ENCODE measurements around the gene NNAT.
A peak's percentile ranks its signal among the peaks of the same experiment; 100 is the strongest.

Gene NNAT

DNA sequence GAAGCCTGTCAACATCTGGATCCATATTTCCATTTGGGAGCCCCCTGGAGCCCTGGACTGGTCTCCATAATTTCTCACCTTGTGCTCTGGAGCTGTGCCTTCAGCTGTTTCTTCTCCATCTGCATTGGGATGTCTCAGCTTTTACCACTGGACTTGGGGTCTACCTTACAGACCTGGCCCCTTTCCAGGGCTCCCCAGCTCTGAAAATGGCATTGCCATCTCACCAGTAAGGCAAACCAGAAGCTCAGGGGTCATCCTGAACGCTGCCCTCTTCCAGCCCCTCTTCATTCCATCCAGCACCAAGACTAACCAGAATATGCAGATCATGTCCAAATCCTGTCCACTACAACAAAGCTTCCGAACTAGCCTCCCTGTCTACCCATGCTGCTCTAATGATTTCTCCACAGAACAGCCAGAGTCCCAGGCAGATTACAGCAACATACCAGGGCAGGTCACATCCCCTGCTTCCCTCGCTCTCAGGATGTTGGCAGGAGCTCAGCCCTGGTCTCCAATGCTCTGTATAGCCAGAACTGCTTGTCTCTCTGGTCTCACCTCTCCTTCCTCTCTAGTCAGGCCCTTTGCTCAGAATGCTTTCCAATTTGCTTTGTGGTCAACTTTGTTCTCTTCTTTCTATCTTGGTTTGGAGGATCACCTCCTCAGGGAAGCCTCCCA is 17.7 kb upstream of the NNAT start:
- DNase-seq: no peak

DNA sequence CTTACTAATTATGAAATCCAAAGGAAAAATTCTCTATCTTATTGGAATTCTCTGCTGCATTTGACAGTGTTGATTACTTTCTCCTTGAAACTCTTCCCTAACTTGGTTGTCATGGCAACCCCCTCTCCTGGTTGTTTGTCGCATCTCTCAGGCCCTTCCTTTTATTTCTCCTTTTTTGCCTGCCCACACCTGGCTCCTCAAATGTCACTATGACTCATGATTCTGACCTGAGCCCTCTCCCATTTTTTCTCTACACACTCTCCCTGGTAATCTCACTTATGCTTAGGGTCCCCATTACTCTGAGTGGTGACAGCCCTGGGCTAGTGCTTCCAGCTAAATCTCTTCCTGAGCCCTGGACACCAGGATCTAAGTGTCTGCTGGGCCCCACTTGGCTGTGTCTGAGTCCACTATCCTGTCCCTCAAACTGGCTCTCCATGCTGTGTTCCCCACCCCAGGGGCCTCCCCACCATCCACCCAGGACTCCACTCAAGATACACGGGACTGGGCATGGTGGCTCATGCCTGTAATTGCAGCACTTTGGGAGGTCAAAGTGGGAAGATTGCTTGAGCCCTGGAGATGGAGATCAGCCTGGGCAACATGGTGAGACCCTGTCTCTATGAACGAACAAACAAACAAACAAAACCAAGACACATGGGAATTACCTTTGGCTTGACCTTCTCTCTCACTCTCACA is 16.5 kb upstream of the NNAT start:
- no peak for DNase-seq

DNA sequence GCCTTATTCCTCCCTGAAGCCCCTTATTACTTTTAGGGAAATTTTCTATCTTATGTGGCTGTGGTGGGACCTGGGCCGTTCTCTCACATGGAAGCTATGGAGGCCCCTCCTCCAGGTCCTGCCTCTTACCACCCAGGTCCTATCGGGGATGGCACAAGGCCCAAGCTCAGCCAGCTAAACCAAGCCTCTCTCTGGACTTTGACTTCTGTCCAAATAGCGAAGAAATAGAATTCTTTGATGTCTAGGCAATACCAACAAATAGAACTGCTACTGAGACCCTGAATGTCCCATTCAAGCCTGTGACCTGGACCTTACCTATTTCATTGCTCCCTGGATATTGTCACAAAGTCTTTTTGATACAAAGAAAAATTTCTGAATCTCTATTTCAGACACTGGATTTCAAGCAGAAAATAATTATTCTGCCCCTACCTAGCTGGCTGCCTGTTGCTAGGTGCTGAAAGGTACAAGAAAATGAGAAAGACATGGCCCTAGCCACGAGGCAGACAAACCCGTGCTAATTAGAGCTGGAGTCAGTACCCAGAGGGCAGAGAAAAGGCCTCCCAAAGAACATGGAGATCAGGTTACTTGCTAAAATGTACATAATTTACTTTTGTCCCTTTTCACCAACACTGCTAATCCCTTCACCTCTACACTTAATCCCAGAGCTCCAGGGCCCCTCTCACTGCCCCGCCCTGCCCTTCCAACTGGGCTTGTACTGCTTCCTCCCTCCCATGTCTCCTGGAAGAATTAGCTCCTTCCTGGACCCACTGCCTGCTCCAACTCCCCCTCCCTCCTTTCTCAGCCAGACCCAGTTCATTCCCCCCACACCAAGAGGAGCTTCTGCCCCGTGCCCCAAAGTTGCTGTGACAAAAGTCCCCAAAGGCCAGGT is 15.5 kb upstream of the NNAT start:
- DNase-seq: no peak

DNA sequence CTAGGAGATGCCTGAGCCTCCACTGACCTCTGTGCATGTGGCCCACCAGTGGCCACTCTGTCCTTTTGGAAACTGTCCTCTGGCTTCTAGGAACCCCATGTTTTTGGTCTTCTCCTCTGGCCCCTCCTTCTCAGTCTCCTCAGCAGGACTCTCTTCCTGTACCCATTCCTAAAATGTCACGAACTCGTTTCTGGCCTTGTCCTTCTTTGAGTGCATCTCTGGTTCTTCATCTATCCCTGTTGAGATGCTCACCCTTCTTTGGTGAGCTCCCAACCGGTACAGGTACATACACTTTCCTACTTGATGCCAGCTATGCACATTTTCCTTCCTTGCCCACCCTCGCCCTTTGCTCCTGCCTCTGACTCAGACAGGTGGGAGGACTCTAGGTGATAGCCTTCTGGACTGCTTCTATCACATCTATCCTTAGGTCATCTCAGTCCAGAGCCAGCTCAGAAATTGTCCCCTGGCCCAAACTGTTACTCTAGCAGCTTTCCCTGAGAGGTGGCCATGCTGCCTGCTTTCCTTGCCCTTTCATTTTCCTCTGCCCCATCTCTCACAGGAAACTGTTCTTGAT is 14.8 kb upstream of the NNAT start:
- no peak for DNase-seq

DNA sequence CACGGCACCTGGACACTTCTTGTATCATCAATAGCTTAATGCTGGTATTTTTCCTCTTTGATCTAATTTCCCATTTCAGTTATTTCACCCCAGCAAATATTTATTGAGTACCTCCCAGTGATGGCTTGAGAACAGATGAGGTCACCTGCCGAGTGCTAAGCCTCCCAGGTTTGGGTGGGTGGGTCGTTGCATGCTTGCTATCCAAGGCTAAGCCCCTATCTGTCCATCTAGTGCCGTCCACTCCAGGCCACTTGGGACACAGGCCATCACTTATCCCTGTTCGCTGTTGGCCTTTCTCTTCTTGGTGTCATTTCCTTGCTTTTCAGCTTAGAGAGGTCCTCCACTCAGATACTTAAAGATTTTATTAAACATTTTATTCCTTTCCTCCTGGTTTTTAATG is 10.8 kb upstream of the NNAT start:
- DNase-seq: no peak

DNA sequence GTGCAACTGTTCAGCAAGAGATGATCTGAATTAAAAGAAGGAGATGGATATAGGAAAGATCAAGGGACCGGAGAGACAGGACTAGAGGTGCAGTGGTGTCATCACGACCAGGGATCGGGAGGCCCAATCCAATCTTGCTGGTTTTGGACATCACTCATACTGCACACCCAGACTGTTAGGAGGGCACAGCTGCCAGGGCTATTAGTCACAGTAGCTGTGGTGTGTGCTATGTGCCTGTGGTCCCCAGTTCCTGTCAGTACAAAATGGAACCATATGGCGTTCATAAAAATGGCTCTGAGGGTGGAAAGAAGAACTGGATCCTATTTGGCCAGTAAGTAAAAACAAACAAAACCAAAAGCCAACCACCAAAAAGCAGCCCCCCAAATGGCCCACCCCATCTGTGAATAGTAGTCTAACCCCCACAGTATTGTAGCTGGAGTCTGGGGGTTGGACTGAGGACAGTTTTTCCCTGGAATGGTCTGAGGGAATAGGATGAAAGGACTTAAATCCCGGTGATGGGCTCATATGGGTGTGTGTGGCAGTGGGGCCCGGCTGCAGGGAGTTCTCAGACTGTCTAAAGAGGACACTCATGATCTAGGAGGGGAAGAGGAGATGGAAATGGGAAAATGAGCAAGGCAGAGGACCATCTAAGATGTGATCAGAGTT is 9.3 kb upstream of the NNAT start:
- no peak for DNase-seq

DNA sequence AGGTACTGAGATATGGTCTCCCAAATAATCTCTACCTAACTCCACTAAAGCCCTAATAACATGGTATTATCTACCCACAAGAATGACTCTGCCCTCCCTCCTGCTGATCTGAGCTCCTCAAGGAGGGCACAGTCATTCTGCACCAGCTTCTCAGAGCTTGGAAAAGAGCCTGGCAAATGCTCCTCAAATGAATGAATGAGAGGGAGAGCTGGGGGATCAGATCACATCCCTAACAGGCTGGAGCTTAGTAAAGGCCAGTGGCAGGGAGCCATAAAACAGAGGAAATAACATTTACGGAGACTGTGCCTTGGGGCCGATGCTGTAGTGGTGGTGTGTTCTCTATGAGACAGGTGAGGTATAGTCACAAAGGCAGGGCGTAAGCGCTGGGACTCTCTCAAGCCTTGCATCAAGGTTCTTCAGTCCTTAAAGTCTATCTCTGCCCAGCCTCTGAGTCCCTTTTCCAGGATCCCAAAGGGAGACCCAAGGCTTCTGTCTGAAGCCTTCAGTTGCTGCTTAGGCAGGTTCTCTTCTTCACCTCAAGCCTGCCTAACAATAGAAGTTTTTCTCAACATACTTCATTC is 7.2 kb upstream of the NNAT start:
- no peak for DNase-seq

DNA sequence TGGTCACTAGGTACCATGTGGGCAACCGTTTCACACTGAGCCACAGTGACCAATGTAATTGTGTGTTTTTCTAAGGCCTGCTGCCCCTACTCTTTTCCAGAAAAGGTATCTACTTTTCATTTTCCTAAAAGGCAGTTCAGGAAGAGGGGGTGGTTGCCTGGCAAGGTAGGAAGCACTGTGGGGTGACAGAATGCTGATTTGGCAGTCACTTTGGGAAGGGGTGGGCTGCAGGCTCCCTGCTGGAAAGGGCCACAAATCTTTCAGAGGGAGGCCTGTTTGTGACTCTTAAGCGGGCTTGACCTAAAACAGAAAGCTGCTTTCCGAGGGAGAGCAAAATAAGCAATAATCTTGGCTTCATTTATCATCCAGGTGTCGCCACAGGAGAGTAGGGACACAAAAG is 5.2 kb upstream of the NNAT start:
- no peak for DNase-seq

DNA sequence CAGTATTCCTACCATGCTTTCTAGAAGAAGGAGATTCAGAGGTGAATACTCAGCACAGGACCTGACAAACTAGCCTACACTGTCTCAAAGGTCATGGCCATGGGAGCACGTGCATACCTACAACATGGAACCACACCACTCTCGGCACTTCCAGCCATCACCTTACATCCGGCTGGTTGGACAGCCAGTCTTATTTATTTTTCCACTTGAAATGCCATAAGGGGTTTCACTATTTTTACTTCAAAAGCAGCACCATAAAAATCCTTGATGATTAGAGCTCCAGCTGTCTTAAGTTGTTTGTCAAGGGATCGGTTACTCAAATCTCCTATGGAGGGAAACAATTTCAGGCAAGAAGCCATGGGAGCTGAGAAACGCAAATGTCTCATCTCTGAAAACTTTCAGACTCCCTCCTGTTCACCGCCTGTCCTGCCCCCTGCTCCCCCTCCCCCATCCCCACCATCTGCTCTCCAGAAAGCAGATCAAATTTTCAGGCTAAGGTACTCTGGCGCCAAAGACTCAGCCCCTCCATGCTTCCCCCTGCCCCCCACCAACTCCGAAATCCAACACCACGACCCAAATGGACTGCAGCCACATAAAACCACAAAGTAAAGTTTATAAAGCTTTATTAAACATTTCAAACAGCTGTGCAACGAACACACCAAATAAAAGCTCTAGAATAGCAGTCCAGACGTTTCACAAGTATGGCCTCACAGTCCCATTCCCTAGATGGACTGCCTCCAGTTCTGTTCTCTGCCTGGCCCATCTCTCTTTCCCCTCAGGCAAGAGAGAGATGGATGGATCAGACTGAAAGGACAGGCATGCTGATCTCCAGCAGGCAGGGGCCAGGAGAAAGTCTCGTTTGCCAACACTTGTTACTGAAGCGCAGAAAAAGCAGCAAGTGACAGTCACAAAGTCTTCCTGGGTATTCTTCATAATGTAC is 4.0 kb upstream of the NNAT start:
- DNase-seq: peak; percentile 63

DNA sequence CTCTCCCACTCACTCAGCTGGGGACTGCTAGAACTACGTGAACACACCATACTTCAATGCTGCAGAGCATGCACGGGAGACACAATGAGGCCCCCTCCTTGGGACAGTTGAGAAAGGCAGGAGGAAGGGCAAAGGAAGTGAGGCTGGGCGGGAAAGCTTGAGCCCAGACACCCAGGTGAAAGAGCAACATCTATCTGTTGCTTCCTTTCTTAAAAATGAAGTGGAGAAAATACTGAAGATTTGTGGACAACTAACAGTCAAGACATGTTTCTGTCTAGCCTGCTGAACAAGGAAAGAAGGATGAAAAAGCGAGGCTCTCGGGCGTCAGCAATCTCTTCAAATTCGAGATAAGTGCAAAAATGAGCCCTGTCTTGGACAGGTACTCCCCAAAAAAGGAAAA is 3.0 kb upstream of the NNAT start:
- DNase-seq: no peak

DNA sequence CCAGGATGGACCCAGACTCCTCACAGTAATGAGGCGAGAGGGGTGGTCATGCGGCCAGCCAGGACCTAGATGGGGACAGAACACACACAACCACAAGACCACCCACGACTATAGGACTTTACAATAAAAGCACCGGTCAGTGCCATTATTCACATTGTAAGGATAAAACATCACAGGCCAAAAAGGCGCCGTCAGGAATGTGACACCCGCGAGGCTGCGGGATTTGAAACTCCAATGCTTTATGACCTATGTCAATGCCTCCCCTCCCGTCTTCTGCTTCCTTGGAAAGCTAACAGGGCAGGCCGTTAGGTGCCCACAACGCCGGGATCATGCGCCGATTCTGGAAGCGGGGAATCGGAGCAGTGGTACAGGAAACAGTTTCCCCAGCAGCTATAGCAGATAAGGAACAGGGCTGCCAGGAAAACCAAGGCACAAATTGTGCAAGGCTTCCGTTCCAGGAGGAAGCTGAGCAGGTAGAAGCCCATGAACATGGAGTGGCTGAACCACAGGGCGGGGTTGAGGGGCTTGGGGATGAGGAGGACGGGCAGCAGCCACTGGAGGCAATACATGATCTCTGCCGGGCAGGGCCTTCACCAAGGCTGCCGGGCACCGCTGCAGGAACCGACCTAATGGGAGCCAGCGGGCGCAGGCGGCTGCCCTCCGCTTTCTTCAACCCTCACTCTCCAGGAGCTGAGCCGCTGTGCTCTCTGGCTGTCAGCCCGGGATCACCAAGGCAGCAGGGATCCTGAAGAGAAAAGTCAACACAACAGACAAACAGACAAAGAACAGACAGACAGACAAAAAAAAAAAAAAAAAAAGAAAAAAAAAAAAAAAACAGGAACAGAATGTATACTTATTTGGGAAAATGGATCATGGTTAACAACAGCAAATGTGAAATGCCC is 2.2 kb upstream of the NNAT start:
- peak; percentile 91 for DNase-seq

DNA sequence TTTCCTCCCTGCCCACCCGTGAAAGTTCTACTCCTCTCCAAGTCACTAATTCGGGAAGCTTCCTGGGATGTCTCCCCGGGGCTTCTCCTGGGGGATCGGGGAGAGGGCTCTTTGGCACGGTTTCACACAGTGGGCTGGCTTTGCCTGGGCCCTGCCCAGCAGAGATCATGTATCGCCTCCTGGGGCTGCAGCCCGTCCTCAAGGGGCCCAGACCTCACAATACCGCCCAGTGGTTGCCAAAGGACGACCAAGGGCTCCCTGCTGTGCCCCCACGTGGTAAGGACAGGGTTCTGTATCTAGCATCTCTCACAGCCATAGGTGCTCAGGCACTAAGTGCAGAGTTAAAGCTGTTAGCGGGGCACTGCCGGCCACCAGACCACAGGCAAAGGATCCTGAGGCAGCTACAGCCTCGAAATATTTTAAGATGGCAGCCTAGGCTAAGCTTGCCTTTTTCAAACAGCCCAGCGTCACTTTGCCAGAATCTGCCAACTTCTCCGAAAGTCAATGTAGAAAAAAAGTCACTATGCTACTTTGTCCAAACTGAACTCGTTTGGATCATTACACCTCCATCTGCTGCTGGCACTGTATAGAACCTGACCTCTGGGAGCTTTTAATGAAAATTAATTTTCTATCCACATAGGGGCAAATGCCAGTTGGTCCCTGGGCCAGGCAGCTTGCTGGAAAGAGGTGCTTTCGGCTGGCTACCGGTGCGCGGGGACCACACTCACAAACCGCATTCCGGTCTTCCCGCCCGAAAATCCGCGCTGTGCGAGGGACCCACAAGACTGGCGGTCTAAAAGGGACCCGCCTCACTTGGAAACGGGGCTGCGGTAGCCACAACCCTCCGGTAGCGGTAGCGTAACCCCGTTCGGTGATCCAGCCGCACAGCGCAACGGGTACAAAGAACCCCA is 1.3 kb upstream of the NNAT start:
- peak; percentile 94 for DNase-seq

DNA sequence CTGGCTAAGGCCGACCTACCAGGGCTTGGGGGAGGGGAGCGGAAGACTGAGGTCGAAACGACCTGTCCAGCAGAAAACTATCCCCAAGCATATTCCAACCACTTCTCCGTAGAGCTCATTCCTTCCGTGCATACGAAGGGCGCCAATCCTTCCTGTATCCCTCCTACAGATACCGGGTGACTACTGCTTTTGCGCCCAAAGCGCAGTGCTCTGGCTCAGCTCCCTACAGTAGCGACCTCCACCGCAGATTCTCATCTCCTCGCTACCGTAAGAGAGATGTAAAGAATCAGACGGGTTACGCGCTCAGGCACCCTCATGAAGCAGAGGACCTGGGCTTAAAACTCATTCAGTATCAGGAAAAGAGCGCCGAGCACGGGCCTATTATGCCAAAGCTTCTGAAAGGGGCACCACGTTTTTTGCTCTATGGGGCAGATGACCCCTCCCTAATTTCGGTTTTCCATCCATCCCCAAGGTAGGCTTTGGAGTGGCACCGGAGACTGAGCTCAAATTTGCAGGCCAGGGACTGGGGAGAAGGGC is 563 bp upstream of the NNAT start:
- no peak for DNase-seq

DNA sequence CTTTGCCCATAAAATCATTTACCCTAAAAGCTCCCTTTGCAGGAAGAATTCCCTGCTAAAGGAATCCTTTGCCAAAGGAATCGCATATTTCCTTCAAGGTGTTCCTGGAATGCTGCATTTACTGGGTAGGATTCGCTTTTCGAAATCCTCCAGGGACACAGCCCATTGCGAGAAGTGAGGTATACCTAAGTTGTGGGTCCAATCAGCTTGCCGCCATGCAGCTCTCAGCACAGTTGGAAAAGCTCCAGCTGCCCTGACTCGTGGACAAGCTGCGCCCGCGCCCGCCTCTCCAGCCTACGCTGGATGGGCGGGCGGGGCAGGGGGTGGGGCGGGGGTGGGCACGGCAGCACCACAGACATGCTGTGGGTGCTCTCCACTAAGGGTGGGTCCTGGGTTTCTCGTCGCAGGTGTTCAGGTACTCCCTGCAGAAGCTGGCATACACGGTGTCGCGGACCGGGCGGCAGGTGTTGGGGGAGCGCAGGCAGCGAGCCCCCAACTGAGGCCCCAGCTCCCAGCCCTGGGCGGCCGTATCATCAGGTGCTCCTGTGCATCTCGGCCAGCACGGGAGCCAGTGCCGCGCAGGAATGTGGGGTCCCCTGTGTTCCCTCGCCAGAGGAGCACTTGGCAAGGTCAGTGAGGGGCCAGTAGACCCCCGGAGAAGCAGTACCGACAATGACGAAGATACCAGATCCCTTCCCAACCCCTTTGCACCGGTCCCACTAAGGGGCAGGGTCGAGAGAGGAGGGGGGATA is 1.4 kb downstream of the NNAT start:
- DNase-seq: peak; percentile 54

DNA sequence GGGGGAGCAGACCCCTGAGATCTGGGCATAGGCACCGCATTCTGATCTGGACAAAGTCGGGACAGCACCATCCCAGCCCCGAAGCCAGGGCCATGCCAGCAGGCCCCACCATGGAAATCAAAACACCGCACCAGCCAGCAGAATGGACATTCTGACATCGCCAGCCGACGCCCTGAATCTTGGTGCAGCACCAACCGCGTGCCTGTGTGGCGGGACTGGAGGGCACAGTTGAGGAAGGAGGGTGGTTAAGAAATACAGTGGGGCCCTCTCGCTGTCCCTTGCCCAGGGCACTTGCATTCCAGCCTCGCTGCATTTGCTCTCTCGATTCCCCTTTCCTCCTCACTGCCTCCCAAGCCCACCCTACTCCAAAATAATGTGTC is 2.0 kb downstream of the NNAT start:
- no peak for DNase-seq

DNA sequence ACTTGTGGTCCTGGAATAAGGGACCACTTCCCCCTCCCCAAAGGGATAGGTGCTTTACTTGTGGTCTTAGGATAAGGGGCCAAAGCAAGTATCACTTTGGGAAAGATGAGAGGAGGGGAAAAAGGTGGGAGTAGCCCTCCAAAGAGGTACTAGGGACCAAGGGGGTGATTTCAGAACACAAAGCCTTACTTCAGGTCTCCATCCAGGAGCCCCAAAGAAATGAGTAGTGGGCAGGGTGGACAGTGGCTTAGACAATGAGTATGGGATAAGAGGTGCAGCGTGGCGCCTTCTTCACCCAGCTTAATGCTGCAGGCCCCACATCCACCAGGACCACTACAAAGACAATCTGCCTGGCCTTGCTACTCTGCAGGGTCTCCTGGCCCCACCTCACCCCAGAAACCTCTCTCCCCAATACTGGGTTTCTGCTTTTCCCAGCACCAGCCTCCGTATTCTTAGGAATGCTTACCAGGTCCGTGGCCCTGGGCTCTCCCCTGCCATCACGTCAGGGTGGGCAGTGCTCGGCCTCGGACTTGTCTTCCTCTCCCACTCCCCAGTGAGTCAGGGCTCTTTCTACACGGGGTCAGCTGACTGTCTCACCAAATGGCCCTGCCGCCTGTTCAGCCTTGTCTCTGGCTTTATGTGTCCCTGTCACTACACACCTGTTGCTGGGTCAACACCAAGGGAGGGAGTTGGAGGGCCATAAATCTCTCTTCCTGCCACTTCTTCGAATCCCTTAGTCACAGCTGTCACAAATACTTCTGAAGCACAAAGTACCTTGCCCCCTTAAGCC is 3.1 kb downstream of the NNAT start:
- DNase-seq: no peak

Measured in NCI-H1092 treated with DMSO at 0.1 percent for 48 hours (cell line).